Keratinocyte (primary cell): ENCODE data around the gene TMEM132D. TPM values are rescaled to one million over a fixed set of nuclear protein-coding genes. Genes with fewer than 3 reads are reported as not detected.

Experiments
- DNase-seq: peaks from one replicate; pipeline ENCODE4 v3.0.0-alpha.2; 2011; ENCODE audit warnings: low read depth, missing footprints, low spot score
- FAIRE-seq: peaks from 2 replicates; lab custom pipeline; 2011; peaks lifted over from hg19 to GRCh38; lab: Jason Lieb, UNC
- H2AFZ ChIP-seq: 2 replicates; pipeline ENCODE4 v1.6.0; 2012; ENCODE audit warnings: low read length, control low read depth, inconsistent platforms; ENCODE audit not compliant: control insufficient read depth
- H3K27ac ChIP-seq: 2 replicates; pipeline ENCODE4 v1.5.1; 2011; ENCODE audit warnings: low read length; ENCODE audit not compliant: control insufficient read depth, insufficient read depth
- H3K27me3 ChIP-seq: 3 replicates; pipeline ENCODE4 v1.6.0; 2011; ENCODE audit warnings: low read length; ENCODE audit not compliant: control insufficient read depth, insufficient read depth; ENCODE audit errors: extremely low read depth
- H3K36me3 ChIP-seq, 2 experiments: 2 replicates in 1 of 2; 3 replicates in 1 of 2; pipeline ENCODE4 v1.5.1; 2011; ENCODE audit warnings: low read length in 2 of 2, mild to moderate bottlenecking in 1 of 2; ENCODE audit not compliant: control insufficient read depth in 2 of 2, insufficient read depth in 2 of 2; ENCODE audit errors: extremely low read depth in 1 of 2
- H3K4me1 ChIP-seq: 3 replicates; pipeline ENCODE4 v1.5.1; 2011; ENCODE audit warnings: low read length; ENCODE audit not compliant: control insufficient read depth, insufficient read depth; ENCODE audit errors: extremely low read depth
- H3K4me2 ChIP-seq: 3 replicates; pipeline ENCODE4 v1.6.0; 2011; ENCODE audit warnings: low read depth, low read length; ENCODE audit not compliant: control insufficient read depth, insufficient read depth; ENCODE audit errors: extremely low read depth
- H3K4me3 ChIP-seq, 3 experiments: fragments of 200-600 bp in 1 of 3; sonication (generic) in 1 of 3; 2 replicates in 2 of 3; 3 replicates in 1 of 3; pipeline ENCODE4 v1.5.1; 2011 to 2016; ENCODE audit warnings: low read length in 3 of 3, mild to moderate bottlenecking in 3 of 3, control low read depth in 2 of 3, inconsistent platforms in 1 of 3, low read depth in 1 of 3, mixed read lengths in 1 of 3, mixed run types in 1 of 3, moderate library complexity in 1 of 3; ENCODE audit not compliant: control insufficient read depth in 2 of 3, insufficient read depth in 2 of 3; ENCODE audit errors: extremely low read depth in 1 of 3
- H3K79me2 ChIP-seq: 2 replicates; pipeline ENCODE4 v1.6.0; 2012; ENCODE audit warnings: low read length; ENCODE audit not compliant: control insufficient read depth, insufficient read depth
- H3K9ac ChIP-seq: 3 replicates; pipeline ENCODE4 v1.6.0; 2011; ENCODE audit warnings: low read length; ENCODE audit not compliant: control insufficient read depth, insufficient read depth; ENCODE audit errors: extremely low read depth
- H3K9me1 ChIP-seq: 3 replicates; pipeline ENCODE4 v1.6.0; 2011; ENCODE audit warnings: low read length; ENCODE audit not compliant: control insufficient read depth, insufficient read depth; ENCODE audit errors: extremely low read depth
- H3K9me3 ChIP-seq: 2 replicates; pipeline ENCODE4 v1.5.1; 2012; ENCODE audit warnings: low read depth, low read length; ENCODE audit not compliant: control insufficient read depth
- H4K20me1 ChIP-seq: 3 replicates; pipeline ENCODE4 v1.6.0; 2011; ENCODE audit warnings: low read length; ENCODE audit not compliant: control insufficient read depth, insufficient read depth; ENCODE audit errors: extremely low read depth
- EZH2 ChIP-seq: IDR thresholded peaks from one replicate; pipeline ENCODE4 v1.6.1; 2012; ENCODE audit warnings: inconsistent platforms, mild to moderate bottlenecking, low read length, moderate library complexity
- dilution Hi-C: fragments of 300-500 bp; cut with MboI; formaldehyde crosslinking; loops from one replicate; pipeline ENCODE4 v1.7.0; 2020; ENCODE audit warnings: low sequenced_read_pairs; ENCODE audit not compliant: extremely low pct_ligation_motif_present
- polyA plus RNA-seq, 5 experiments: library from polyadenylated mRNA; depleted of rRNA in 3 of 5; stranded (reverse) in 3 of 5; stranded (forward) in 1 of 5; unstranded in 1 of 5; fragments of >200 nt; gene quantifications; 1 replicate in 1 of 5; 2 replicates in 3 of 5; 3 replicates in 1 of 5; pipeline versions ENCODE4 v1.2.1 to v1.2.3, GENCODE V29; 2011 to 2012; ENCODE audit warnings: missing spikeins in 2 of 5, low read depth in 1 of 5, low replicate concordance in 1 of 5
- TF ChIP-seq, protein P1 (sequence below), 3 experiments: IDR thresholded peaks in 1 of 3; conservative IDR thresholded peaks in 1 of 3; optimal IDR thresholded peaks in 1 of 3; 2 replicates in 2 of 3; 3 replicates in 1 of 3; pipeline versions ENCODE3 to v1.5.1; 2011; ENCODE audit warnings: low read length in 3 of 3, mild to moderate bottlenecking in 3 of 3, moderate library complexity in 2 of 3, control low read depth in 1 of 3, inconsistent platforms in 1 of 3; ENCODE audit not compliant: insufficient read depth in 2 of 3; ENCODE audit errors: extremely low read depth in 1 of 3

The TMEM132D gene
- polyA plus RNA-seq, 1 donor (not counting 4 experiments of a cell fraction or from before 2014, with no cell fraction given) = not detected

DNA sequence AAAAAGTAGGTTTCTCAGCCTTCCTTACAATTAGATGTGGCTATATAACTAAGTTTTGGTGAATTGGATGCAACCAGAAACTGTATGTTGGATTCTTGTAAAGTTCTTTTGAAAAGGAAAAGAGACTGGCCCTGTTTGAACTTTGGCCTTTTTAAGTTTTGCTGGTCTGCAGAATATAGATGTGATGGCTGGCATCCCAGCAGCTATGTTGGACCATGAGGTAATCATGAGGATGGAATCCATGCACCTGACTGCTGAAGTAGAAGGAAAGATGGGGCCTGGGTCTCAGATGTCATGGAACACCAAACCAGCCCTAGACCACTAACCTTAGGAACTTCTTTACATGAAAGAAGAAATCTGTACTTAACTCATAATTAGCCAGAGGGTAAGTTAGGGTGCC lies 568.1 kb downstream of the TMEM132D start:
- Histone ChIP-seq H3K4me3 (no peak overlapping the region), H3K4me1 (no peaks in the 10 kb centered on the region), H3K9ac (no peak overlapping the region), H3K4me2 (no peak overlapping the region), H3K9me1 (no peaks in the 10 kb centered on the region), H3K36me3 (no peaks in the 10 kb centered on the region), H2AFZ (no peak overlapping the region), H3K27me3 (no peaks in the 10 kb centered on the region), H3K9me3 (peaks cover 2% of the 10 kb centered on the region), H3K79me2 (no peaks in the 10 kb centered on the region), H4K20me1 (no peaks in the 10 kb centered on the region), H3K27ac (no peak overlapping the region)
- no peak for DNase-seq
- FAIRE-seq = no peak
- no peak for TF ChIP-seq EZH2
- TF ChIP-seq, protein P1, sequence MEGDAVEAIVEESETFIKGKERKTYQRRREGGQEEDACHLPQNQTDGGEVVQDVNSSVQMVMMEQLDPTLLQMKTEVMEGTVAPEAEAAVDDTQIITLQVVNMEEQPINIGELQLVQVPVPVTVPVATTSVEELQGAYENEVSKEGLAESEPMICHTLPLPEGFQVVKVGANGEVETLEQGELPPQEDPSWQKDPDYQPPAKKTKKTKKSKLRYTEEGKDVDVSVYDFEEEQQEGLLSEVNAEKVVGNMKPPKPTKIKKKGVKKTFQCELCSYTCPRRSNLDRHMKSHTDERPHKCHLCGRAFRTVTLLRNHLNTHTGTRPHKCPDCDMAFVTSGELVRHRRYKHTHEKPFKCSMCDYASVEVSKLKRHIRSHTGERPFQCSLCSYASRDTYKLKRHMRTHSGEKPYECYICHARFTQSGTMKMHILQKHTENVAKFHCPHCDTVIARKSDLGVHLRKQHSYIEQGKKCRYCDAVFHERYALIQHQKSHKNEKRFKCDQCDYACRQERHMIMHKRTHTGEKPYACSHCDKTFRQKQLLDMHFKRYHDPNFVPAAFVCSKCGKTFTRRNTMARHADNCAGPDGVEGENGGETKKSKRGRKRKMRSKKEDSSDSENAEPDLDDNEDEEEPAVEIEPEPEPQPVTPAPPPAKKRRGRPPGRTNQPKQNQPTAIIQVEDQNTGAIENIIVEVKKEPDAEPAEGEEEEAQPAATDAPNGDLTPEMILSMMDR (optimal IDR thresholded peaks at IDR 0.05 in 1 of 3, IDR thresholded peaks at IDR 0.05 in 1 of 3, conservative IDR thresholded peaks at IDR 0.05 in 1 of 3; ENCODE audit: extremely low read depth in 1 of 3, insufficient read depth in 2 of 3, low read length in 3 of 3) = no peak
- dilution Hi-C loops = no loop called here

DNA sequence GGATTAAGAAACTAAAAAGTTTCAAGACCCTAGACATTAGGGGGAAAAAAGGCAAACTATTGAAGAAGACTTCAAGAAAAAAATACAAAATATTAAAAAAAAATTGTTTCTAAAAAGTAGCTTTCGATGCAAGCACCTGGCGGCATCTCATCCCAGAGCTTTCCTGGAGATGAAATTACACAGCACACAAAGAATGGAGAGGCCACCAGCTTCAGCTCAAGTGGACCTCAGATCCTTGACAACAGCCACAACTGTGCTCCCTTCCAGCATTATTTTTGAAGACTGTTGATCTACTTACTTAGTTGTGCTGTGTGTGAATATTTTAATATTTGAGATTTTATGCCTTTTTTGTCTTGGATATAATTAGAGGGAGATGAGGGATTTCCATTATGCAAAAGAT lies 571.5 kb downstream of the TMEM132D start:
- dilution Hi-C loops = no loop called here
- H3K79me2 ChIP-seq = no peaks in the 10 kb centered on the region
- no peak overlapping the region for H2AFZ ChIP-seq
- TF ChIP-seq, protein P1 (optimal IDR thresholded peaks at IDR 0.05 in 1 of 3, IDR thresholded peaks at IDR 0.05 in 1 of 3, conservative IDR thresholded peaks at IDR 0.05 in 1 of 3; ENCODE audit: extremely low read depth in 1 of 3, insufficient read depth in 2 of 3, low read length in 3 of 3) = no peak
- TF ChIP-seq EZH2 = no peak
- H3K9ac ChIP-seq = no peak overlapping the region
- no peaks in the 10 kb centered on the region for H3K4me1 ChIP-seq
- no peak overlapping the region for H3K4me2 ChIP-seq
- H4K20me1 ChIP-seq = no peaks in the 10 kb centered on the region
- H3K27me3 ChIP-seq = no peaks in the 10 kb centered on the region
- no peaks in the 10 kb centered on the region for H3K36me3 ChIP-seq
- no peaks in the 10 kb centered on the region for H3K9me1 ChIP-seq
- H3K9me3 ChIP-seq = peaks cover 2% of the 10 kb centered on the region
- no peak overlapping the region for H3K4me3 ChIP-seq
- FAIRE-seq (no peak), DNase-seq (no peak)
- no peak overlapping the region for H3K27ac ChIP-seq
